Measurements from ENCODE around the gene RAD54L2.

The RAD54L2 gene

GRCh38 chr3:51578238-51578637, 39.7 kb downstream of the RAD54L2 start:
- Histone ChIP-seq H3K27ac (replicated peaks) (no peak overlapping the region), H3K27me3 (ENCODE audit: insufficient read depth, poor library complexity, severe bottlenecking) (no peaks in the 10 kb centered on the region), H3K4me3 (replicated peaks; ENCODE audit: insufficient read depth, low read length) (no peak overlapping the region)
- no peak for TF ChIP-seq CTCF (IDR thresholded peaks at IDR 0.05; ENCODE audit: insufficient read depth, low read length)
- TF ChIP-seq REST (IDR thresholded peaks at IDR 0.05; ENCODE audit: insufficient replicate concordance, low read depth), result no peak
- TF ChIP-seq GABPA (IDR thresholded peaks at IDR 0.05; ENCODE audit: low read depth), result no peak
- no peak for TF ChIP-seq POLR2AphosphoS5 (IDR thresholded peaks at IDR 0.05; ENCODE audit: low read depth)
- no peak for TF ChIP-seq SPI1 (IDR thresholded peaks at IDR 0.05; ENCODE audit: borderline replicate concordance, low read depth)
- no peak for DNase-seq (ENCODE audit: low read depth in 1 of 2, low spot score in 1 of 2)

- no peak for DNase-seq (ENCODE audit: low read depth in 1 of 2, low spot score in 1 of 2)
- no peak for TF ChIP-seq REST (IDR thresholded peaks at IDR 0.05; ENCODE audit: insufficient replicate concordance, low read depth)
- no peak for TF ChIP-seq SPI1 (IDR thresholded peaks at IDR 0.05; ENCODE audit: borderline replicate concordance, low read depth)
- TF ChIP-seq GABPA (IDR thresholded peaks at IDR 0.05; ENCODE audit: low read depth), result no peak
- no peak for TF ChIP-seq POLR2AphosphoS5 (IDR thresholded peaks at IDR 0.05; ENCODE audit: low read depth)
- TF ChIP-seq CTCF (IDR thresholded peaks at IDR 0.05; ENCODE audit: insufficient read depth, low read length), result no peak
- no peaks in the 10 kb centered on the region for H3K27me3 ChIP-seq (ENCODE audit: insufficient read depth, poor library complexity, severe bottlenecking)
- no peak overlapping the region for H3K27ac ChIP-seq (replicated peaks)
- H3K4me3 ChIP-seq (replicated peaks; ENCODE audit: insufficient read depth, low read length), result no peak overlapping the region
Observed at GRCh38 chr3:51580418-51580817, 41.9 kb downstream of the RAD54L2 start.

GRCh38 chr3:51581524-51581923, 43.0 kb downstream of the RAD54L2 start:
- TF ChIP-seq SPI1 (IDR thresholded peaks at IDR 0.05; ENCODE audit: borderline replicate concordance, low read depth) (no peak), POLR2AphosphoS5 (IDR thresholded peaks at IDR 0.05; ENCODE audit: low read depth) (no peak), CTCF (IDR thresholded peaks at IDR 0.05; ENCODE audit: insufficient read depth, low read length) (no peak), REST (IDR thresholded peaks at IDR 0.05; ENCODE audit: insufficient replicate concordance, low read depth) (no peak), GABPA (IDR thresholded peaks at IDR 0.05; ENCODE audit: low read depth) (no peak)
- Histone ChIP-seq H3K4me3 (replicated peaks; ENCODE audit: insufficient read depth, low read length) (no peak overlapping the region), H3K27ac (replicated peaks) (no peak overlapping the region), H3K27me3 (ENCODE audit: insufficient read depth, poor library complexity, severe bottlenecking) (no peaks in the 10 kb centered on the region)
- no peak for DNase-seq (ENCODE audit: low read depth in 1 of 2, low spot score in 1 of 2)

Measured in HL-60 (cell line).